GM19023 (cell line): ENCODE results near the gene SUPT6H.
"Not testable (repeated sequence)": the region's sequence is repeated elsewhere in the genome, so short reads cannot be mapped to it uniquely, and the experiment has no call there.

Experiments
- ATAC-seq: cut with Tn5 transposase; IDR thresholded peaks from one replicate; pipeline ENCODE4 v1.9.1; 2021; ENCODE audit warnings: mild to moderate bottlenecking, moderate library complexity; ENCODE audit not compliant: unreplicated experiment

SUPT6H gene

GRCh38 chr17:28717578-28718332 is 55.8 kb downstream of the SUPT6H start, which contains the start of gene RAB34:
TSS of gene RAB34 (minus strand) at chr17:28717868. CDS start at chr17:28717266, 602 bp downstream.
- ATAC-seq: no peak

GRCh38 chr17:28718333-28719020 is 56.5 kb downstream of the SUPT6H start:
- ATAC-seq: no peak

DNA sequence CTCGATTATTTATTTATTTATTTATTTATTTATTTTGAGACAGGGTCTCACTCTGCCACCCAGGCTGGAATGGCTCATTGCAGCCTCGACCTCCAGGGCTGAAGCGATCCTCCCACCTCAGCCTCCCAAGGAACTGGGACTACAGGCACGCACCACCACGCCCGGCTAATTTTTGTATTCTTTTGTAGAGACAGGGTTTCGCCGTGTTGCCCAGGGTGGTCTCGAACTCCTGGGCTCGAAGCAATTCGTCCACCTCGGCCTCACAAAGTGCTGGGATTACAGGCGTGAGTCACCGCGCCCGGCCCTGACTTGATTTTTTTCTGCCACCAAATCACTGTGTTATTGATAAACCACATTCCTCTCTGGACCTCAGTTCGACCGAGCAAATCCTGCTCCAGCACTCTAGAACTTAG is 57.0 kb downstream of the SUPT6H start:
- no peak for ATAC-seq

DNA sequence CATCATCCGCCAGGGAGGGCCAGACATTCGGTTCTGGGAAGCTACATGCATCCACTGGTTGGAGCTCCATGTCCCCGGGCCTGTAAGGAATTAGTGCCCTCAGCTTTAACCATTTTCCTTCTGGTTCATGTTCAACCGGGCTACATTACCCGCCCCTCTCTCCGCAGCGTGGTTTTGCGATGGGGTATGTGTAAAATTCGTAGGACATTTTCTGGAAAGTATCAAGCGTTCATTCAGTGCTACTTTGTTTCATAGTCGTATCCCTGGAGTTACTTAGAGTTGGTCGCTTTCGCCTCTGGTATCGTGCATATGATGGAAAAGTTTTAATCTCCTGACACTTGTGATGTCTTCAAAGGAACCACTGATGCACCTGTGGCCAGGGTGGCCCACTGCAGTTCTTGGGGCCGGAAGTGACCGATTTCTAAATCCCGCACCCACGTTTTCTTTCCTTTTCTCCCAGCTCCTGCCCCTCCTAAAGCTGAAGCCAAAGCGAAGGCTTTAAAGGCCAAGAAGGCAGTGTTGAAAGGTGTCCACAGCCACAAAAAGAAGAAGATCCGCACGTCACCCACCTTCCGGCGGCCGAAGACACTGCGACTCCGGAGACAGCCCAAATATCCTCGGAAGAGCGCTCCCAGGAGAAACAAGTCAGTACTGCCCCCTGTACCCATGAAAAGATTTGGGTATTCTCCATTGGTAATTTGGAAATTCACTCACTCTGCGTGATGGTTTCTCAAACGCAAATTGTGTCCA is 58.4 kb downstream of the SUPT6H start:
- ATAC-seq: no peak

DNA sequence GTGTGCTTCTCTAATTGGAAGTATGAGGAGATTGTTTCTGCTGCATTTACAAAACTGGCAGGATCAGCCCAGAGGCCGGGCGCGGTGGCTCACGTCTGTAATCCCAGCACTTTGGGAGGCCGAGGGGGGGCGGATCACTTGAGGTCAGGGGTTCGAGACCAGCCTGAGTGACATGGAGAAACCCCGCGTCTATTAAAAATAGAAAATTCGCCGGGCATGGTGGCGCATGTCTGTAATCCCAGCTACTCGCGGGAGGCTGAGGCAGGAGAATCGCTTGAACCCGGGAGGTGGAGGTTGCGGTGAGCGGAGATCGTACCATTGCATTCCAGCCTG is 59.0 kb downstream of the SUPT6H start:
- not testable (repeated sequence) for ATAC-seq

DNA sequence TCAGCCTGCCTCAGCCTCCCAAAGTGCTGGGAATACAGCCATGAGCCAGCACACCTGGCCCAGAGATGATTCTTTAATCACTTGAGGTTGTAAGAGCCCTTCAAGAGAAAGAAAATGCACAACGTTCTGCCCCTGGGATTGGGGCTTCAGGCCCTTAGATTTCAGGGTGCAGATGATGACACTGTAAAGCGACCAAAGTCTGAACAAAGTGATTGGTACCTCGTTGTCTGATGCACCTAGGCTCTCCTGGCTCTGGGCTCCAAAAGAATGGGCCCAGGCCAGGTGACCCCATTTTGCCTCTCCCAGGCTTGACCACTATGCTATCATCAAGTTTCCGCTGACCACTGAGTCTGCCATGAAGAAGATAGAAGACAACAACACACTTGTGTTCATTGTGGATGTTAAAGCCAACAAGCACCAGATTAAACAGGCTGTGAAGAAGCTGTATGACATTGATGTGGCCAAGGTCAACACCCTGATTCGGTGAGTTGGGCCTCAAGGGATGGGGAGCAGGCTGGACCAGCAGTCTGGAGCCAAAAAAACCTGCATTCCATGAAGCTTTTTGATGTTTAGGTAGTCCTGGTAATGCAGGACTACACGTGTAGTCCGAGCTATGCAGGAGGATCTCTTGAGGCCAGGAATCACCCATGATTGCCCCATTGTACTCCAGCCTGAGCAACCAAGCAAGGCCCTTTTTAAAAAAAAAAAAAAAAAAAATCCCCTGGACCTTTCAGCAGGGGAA is 60.6 kb downstream of the SUPT6H start:
- no peak for ATAC-seq

- ATAC-seq: no peak
Measured at GRCh38 chr17:28723159-28723835, 61.3 kb downstream of the SUPT6H start.

- ATAC-seq: not testable (repeated sequence)
Measured at GRCh38 chr17:28723836-28724499, 62.0 kb downstream of the SUPT6H start.

DNA sequence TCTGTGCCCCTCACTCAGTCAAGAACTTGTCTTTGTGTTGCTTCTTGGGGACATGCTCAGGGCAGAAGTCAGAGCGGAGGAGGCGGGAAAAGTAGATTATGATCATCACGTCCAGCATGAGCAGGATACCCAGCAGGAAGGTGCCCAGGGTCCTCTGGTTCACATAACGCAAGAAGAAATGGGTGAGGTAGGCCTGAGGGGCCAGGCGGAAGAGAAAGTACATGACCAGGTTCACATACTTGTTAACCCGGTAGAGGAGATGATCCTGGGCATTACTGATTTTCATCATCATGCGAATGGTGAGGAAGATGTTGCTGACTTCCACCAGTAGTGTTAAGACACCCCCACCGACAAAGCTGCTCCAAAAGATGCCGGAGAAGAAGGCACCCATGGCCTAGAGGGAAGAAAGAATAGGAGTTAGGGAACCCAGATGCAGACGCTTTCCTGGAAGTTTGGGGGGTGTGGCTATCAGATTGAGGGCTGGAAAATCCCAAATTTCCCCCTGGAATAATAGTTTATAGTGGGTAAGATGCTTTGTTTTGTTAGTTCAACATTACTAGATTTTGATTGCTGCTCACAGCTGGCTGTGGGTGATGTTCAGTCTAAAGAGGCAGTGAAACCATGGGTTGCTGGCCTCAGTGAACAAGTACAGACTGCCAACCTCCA is 62.6 kb downstream of the SUPT6H start:
- ATAC-seq: no peak

GRCh38 chr17:28725166-28725659 is 63.2 kb downstream of the SUPT6H start:
- ATAC-seq: no peak

DNA sequence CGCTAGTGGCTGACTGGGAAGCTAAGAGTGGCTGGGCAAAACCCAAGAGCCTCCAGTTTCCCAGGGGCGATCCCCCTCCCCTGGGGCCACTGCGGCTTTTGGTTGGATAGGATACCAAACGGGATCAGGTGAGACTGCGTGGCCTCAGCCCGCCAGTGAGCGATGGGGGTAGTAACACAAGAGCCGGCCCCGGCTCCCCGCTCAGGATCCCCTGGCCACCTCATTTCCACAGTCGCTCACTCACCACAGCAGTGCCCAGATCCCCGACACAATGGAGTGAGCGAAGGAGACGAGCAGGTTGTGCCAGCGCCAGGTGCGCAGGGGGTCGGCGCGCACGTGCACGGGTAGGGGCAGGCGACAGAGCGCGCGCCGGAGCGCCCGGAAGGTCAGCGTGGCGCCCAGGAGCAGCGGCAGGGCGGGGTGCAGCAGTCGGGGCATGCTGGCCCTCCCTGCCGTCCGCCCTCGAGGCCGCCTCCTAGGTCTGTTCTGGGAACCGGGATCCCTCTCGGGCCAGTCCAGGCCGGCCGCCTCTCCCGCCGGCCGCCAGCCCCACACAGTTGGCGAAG is 63.7 kb downstream of the SUPT6H start:
- ATAC-seq: no peak

DNA sequence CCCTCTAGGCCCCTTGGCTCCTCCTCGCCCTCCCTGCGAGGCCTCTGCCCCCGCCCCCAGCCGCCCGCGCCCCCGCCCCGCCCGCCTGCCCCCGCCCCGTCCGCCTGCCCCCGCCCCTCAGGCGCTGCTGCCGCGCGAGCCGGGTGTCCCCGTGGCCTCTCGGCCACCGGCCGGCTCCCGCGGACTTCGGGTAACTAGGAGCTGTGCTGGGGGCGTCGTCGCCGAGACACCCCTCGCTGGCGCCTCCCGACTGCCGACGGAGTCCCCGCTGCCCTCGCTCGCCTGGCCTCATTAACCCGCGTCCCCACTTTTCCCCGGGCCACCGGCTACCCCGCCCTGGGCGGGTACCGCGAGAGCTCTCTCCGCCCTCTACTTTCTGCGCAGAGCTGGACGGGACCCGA is 64.2 kb downstream of the SUPT6H start, which contains the start of gene TLCD1:
Gene TLCD1 (minus strand): TSS at position 8 of the 401 bp plus-strand sequence. CDS start 136 bp downstream, outside the sequence.
- no peak for ATAC-seq

DNA sequence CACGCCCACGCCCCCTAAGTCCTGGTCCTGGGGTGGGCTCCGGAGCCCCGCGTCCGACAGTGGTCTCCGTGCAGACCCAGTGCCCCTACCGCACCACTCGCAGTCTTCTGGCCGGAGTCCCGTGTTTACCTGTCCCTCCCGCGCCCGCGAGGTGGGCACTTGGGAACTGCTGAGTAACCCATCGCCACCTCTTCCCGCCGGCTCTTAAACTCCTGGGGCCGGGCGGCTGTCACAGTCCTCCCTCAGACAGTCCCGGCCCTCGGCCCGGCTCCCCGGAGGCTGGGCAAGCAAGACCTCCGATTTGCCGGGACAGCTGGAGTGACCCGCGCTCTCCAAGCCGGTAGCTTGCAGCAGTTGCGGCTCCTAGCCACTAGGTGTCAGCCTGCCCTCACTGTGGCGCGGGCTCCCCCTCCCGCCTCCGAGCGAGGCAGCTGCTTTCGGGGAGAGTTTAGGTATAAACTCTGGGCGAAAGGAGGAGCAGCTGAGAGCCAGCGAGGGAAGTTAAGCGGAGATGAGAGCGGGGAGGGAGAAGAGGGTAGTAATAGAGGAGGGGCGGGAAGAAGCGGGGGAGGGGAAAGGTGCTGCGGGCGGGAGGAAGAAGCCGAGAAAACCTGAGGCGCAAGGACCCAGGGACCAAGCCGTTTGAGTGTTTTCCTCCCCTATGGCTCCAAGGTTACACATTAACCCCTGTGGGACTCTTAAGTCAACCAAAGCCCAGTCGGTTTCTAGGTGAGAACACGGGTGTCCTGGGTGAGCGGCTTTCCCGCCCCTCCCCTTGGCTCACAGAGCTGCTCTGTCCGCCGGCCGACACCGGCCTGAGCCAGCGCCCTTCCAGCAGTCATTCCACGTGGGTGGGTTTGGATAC is 64.9 kb downstream of the SUPT6H start:
- ATAC-seq: peak; percentile 39

DNA sequence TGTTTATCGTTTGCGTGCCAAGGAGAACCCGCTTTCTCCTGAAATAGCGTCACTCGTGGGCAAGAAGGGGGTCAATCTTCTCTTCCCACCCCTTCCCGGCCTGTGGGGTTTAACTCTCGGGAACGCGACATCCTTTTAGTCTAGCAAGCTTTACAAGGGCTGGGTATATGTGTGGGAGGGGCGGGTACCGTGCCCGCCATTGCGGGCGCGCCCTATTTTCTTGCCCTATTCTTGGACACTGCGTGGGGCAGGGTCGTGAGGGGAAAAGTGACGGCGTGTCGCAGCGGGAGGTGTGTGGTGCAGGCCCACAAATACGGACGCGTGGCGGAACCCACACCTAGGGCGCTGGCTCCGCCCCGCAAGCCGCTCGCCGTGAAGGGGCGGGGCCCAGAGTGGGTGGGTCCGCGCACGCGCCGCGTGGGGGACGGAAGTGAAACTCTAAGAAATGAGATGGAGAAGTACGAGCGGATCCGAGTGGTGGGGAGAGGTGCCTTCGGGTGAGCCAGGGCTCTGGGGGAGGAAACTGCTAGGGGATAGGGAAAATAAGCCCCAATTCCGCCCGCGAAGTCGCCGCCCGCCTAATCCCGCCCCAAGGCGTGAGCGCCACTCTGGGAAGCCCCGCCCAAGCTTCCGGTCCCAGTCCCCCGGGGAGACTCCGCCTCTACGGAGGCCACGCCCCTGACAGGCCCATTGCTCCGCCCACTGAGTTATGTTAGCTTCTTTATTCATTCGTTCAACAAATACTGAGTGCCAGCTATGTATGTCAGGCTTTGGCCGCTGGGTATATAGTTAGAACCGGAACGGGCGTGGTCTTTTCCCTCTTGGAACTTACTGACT is 66.6 kb downstream of the SUPT6H start, which contains the start of gene NEK8:
Gene NEK8 (plus strand): TSS at position 425 of the 837 bp plus-strand sequence. CDS start 26 bp downstream, at position 451.
- ATAC-seq: peak; percentile 42

DNA sequence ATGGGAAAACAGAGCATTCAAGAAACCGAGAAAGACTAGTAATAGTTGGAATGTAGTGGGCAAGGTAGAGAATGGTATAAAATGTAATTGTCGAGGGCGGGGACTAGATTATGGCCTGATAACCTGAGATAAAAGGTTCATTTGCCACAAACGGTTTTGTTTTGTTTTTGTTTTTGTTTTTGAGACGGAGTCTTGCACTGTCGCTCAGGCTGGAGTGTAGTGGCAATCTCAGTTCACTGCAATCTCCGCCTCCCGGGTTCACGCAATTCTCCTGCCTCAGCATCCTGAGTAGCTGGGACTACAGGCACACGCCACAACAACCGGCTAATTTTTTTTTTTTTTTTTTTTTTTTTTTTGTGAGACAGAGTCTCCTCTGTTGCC is 67.9 kb downstream of the SUPT6H start:
- no peak for ATAC-seq

- no peak for ATAC-seq
Measured at GRCh38 chr17:28733346-28733745, 71.3 kb downstream of the SUPT6H start.
